Stimulated activated CD8-positive, alpha-beta memory T cell treated with anti-CD3 and anti-CD28 coated beads, Interleukin-2, amount 100 ng/mL, for 1 hour (primary cell): ENCODE data around the gene STING1.
"Not testable (repeated sequence)": the region's sequence is repeated elsewhere in the genome, so short reads cannot be mapped to it uniquely, and the experiment has no call there.

Source experiments
- DNase-seq, 2 donors: peaks; one replicate each; pipeline ENCODE4 v3.0.0-alpha.2; 2020; ENCODE audit warnings: low read depth in 2 of 2

The STING1 gene

GRCh38 chr5:139503036-139503817 is 20.7 kb upstream of the STING1 start:
- DNase-seq: not testable (repeated sequence)

- no peak for DNase-seq
Observed at GRCh38 chr5:139501381-139501780, 18.8 kb upstream of the STING1 start.

- DNase-seq: no peak
Observed at GRCh38 chr5:139495638-139496435, 13.3 kb upstream of the STING1 start.

DNA sequence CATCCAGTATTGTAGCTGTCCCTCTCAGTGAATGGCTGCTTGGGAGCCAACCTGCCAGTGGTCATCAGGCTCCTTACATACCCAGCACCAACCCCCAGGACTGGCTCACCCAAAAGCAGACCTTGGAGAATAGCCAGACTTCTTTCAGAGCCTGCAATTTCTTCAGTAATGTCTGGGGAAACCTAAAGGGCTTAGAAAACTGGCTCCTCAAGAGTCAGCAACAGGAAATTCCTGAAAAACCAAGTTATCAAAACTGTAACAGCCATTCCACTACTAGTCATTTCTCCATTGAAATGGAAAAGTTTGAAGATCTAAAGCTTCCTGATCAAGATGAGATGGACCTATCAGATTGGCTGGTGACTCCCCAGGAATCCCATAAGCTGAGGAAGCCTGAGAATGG is 12.3 kb upstream of the STING1 start:
- DNase-seq: no peak

- no peak for DNase-seq
Observed at GRCh38 chr5:139494256-139494655, 11.7 kb upstream of the STING1 start.

DNA sequence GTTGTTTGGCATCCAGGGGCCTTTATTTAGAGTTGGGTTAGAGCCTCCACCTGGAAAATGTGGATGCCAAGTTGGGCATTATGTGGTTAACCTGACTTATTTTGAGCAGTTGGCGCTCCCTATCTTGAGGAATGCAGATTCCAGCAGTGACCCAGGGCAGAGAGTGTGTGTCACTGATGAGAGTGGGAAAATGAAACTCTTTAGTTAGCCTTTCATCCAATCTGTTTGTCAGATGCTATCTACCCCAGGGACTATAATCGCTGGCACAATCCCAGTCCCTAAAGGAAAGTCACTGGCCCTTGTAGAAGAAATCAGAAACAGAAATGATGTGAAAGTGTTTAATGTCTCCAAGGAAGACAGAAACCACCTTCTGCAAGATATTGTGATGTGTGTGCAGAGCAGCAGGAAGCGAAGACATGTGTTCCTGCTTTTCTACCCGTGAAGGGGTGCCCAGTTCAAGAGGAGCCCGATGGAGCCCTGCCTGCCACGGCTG is 10.2 kb upstream of the STING1 start:
- DNase-seq: no peak

GRCh38 chr5:139488260-139488659 is 5.7 kb upstream of the STING1 start:
- DNase-seq: no peak

DNA sequence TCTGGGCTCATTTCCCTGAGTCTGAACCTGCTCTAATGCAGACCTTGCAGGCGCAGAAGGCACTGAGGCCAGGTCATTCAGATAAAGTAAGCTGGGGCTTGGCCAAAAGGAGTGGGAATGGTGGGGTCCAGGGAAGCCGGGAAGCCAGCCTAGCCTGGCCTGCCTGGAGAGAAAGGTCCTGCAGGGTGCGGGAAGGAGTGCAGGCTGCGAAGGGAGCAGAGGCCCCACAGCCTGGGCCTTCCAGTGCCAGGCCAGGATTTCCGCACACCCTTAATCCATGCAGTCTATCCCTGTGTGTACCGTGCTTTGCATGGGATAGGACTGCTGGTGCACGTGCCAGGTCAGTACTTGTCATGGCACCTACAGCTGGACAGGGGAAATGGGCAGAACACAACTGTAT is 3.6 kb upstream of the STING1 start:
- DNase-seq: no peak

DNA sequence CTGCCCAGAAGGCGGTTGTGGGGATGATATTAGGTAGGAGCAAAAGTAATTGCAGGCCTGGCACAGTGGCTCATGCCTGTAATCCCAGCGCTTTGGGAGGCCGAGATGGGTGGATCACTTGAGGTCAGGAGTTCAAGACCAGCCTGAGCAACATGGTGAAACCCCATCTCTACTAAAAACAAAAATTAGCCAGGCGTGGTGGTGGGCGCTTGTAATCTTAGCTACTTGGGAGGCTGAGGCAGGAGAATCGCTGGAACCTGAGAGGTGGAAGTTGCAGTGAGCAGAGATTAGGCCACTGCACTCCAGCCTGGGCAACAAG is 291 bp upstream of the STING1 start:
- not testable (repeated sequence) for DNase-seq

DNA sequence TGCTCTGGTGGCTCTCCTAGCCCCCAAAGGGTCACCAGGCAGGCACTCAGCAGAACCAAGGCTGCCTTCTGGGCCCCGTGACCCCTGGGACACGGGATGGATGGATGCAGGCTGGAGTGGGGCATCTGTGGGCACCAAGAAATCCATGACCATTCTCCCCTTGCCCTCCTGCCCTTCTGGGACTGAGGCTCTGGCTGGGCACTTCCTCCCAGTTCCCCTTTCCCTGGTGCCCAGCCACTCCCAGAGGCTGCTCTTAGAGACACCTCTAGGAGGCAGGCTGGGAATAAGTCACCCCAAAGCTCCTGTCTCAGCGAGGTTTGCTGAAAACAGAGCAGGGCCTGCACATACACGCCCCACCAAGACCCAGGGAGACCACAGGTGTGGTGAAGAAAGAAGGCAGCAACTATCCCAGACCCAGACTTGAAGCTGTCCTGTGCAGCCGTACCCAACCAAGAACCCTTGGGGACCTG is 943 bp downstream of the STING1 start:
- no peak for DNase-seq

- no peak for DNase-seq
Observed at GRCh38 chr5:139481122-139481533, 1.4 kb downstream of the STING1 start.

- not testable (repeated sequence) for DNase-seq
Observed at GRCh38 chr5:139479729-139480128, 2.8 kb downstream of the STING1 start.

DNA sequence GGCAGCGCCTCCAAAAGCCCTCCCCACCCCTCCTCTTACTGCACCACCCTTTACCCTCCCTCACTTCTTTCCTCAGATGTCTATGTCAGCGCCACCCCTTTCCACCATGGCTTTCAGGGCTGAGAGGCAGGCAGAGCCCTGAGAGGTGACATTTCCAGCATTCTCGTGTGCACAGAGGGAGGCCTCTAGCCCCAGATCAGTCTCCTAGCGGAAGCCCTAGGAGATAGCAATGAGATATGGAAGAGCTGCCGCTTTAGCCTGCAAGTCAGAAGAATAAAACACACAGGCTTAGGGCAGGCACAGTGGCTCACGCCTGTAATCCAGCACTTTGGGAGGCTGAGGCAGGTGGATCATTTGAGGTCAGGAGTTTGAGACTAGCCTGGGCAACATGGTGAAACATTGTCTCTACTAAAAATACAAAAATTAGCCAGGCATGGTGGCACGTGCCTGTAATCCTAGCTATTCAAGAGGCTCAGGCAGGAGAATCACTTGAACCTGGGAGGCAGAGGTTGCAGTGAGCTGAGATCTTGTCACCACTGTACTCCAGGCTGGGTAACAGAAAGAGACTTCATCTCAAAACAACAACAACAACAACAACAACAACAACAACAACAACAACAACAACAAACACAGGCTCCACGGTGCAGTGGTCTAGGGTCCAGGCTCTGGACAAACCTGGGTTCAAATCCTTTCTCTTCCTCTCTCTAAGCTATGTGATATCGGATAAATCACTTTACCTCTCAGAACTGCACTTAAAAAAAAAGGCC is 3.7 kb downstream of the STING1 start:
- not testable (repeated sequence) for DNase-seq

DNA sequence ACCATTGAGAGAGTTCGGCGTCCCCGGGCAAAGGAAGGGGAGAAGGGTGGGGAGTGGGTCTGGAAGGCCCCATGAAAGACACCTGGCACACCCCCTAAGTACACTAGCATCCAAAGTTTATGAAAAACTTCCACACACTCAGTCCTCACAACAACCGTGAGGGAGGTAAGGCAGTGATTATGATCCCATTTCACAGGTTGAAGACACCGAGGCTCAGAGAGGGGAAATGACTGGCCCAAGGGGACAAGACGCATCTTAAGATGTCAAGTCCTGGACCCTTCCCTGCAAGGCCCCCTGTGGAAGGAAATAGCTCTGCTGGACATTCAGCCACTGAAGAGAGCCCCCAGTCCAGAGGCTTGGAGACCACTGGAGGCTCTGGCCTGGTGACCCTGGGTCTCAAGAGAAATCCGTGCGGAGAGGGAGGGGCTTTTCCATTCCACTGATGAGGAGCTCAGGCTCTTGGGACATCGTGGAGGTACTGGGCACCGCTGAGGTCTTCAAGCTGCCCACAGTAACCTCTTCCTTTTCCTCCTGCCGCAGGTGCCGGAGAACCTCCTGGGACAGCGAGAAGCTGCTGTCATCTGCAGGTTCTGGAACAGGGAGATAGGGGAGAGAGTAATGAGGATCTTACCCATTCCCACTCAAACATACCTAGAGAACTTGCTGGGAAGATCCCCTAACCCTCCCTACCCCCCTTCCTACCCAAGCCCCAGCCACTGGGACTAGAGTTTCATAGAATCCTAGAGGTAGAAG is 6.5 kb downstream of the STING1 start:
- DNase-seq: no peak

- DNase-seq: no peak
Observed at GRCh38 chr5:139474890-139475791, 7.4 kb downstream of the STING1 start.

DNA sequence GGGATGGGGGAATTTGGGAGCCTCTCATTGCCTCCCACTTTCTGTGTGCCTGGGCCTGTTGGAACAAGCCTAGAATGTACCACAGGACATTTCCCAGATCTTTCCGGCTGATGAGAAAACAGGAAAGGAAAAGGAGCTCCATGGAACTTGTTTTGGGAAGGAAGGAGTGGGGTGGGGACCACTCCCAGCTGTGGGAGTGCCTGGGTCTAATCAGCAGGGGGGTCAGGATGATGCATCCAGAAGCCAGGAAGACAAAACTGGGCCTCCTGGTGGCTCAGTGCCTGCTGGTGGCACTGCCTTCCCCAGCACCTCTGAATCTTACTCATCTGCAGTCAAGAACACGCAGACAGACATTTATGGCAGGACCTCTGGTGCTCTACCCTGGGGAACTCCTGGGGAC is 9.0 kb downstream of the STING1 start:
- no peak for DNase-seq

GRCh38 chr5:139473105-139473504 is 9.5 kb downstream of the STING1 start:
- no peak for DNase-seq

DNA sequence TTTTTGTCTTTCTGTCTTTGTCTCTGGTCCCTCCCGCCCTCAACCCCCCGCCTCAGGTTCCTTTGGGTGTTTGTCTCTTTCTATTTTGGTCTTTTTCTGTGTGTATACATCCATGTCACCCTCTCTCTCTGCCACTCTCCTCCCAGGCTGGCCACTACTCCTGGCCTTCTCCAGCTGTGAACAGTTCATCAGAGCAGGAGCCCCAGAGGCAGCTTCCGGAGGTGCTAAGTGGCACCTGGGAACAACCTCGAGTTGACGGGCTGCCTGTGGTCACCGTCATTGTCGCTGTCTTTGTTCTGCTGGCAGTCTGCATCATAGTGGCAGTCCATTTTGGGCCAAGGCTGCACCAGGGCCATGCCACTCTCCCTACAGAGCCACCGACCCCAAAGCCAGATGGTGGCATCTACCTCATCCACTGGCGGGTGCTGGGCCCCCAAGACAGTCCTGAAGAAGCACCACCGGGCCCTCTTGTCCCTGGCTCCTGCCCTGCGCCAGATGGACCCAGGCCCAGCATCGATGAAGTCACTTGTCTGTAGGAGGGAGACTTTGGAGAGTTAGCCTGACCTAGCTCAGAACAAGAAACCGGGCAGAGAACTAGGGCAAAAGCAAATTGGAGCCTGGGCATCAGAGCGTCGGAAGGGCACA is 10.1 kb downstream of the STING1 start:
- DNase-seq: no peak

DNA sequence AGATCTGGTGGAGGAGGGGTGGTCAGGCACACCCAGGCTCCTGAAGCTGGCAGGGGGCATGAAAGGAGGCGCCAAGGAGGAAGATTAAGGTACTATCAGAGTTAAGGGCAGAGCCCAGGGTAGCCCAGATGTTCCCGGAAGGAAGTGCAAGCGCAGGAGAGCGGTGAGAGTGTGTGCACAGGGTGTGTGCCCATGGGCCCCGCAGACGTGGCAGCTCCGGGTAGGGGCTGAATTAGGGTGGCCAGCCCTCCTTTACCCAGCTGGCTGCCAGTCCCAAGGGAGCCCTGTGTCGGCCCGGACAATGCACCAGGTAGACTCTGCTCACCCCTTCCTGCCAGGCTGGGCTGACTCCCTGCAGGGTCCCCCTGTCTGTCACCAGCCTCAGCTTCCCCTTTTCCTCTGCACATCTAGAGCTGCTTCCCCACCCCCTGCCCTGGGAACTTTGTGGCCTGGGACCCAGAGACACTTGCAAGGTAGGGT is 11.7 kb downstream of the STING1 start, which contains the start of gene SMIM33:
Gene SMIM33 (plus strand): TSS at position 184 of the 480 bp plus-strand sequence. CDS start 118 bp downstream, at position 302.
- DNase-seq: no peak
